Thyroid gland (tissue), 4 donors: ENCODE measurements around the gene LGR4. TPM values are rescaled to one million over a fixed set of nuclear protein-coding genes. Genes with fewer than 3 reads are reported as not detected.

Experiments used
- DNase-seq, 2 donors: peaks; one replicate each; pipeline ENCODE4 v3.0.0-alpha.2; 2019
- H3K27ac ChIP-seq, 3 donors: fragments of 200-600 bp; sonication (generic); 1 replicate in 2 of 3; 2 replicates in 1 of 3; pipeline ENCODE4 v1.5.1; 2016 to 2019; ENCODE audit warnings: mild to moderate bottlenecking in 1 of 3, moderate library complexity in 1 of 3
- H3K27me3 ChIP-seq: fragments of 200-600 bp; sonication (generic); one replicate; pipeline ENCODE4 v1.5.1; 2019
- H3K36me3 ChIP-seq, 2 donors: fragments of 200-600 bp; sonication (generic); one replicate each; pipeline ENCODE4 v1.5.1; 2016 to 2019
- H3K4me1 ChIP-seq, 2 donors: fragments of 200-600 bp; sonication (generic); one replicate each; pipeline ENCODE4 v1.5.1; 2017 to 2019
- H3K4me3 ChIP-seq, 3 donors: fragments of 200-600 bp; sonication (generic); replicated peaks in 1 of 3; 1 replicate in 2 of 3; 2 replicates in 1 of 3; pipeline ENCODE4 v1.5.1; 2016; ENCODE audit warnings: mild to moderate bottlenecking in 1 of 3
- H3K9me3 ChIP-seq: fragments of 200-600 bp; sonication (generic); one replicate; pipeline ENCODE4 v1.5.1; 2017
- POLR2A ChIP-seq, 2 donors: fragments of 450-650 bp; IDR thresholded peaks; one replicate each; pipeline ENCODE4 v1.6.1; 2017; ENCODE audit warnings: antibody characterized with exemption in 2 of 2, mild to moderate bottlenecking in 2 of 2, moderate library complexity in 1 of 2
- WGBS, 2 donors: methylation state at CpG; one replicate each; pipeline ENCODE4 v1.1.5; 2017; 5-methylcytosine and 5-hydroxymethylcytosine counted together
- intact Hi-C: fragments of 100-400 bp; cut with DNase I; formaldehyde crosslinking; loops from one replicate; pipeline ENCODE4 v1.15.1; 2023
- total RNA-seq, 4 donors: library from RNA; depleted of rRNA; stranded (reverse); fragments of >200 nt; gene quantifications; one replicate each; pipeline ENCODE4 v1.2.3, GENCODE V29; 2016
- TF ChIP-seq, protein P1 (sequence below), 6 experiments: fragments of 200-600 bp in 3 of 6; fragments of 450-650 bp in 3 of 6; sonication (generic) in 3 of 6; IDR thresholded peaks; one replicate each; pipeline ENCODE4 v1.5.1; 2016 to 2019; ENCODE audit warnings: antibody characterized with exemption in 6 of 6, mild to moderate bottlenecking in 2 of 6, inconsistent platforms in 1 of 6, moderate library complexity in 1 of 6

The LGR4 gene
- total RNA-seq, 4 donors from 2014 or later = 40.8 to 62.1 (median 50.2) TPM

DNA sequence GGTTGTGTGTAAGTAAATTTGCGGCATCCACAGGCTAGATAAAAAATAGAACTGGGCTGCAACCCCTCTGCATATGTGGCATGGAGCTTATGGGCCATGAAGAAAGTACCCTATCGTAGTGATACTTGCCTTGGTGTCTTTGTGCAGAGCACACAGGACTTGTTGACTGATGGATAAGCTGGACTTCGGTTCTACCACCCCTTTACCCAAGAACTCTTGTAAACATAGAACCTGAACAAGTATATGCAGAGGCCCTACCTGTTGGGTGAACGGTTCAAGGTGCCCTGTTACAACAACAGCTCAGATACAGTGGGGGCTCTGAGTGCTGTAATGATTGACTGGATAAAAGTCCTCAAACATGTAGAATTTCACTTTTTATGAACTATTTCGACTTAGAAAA lies 3.0 kb upstream of the LGR4 start:
- H3K9me3 ChIP-seq = no peaks in the 10 kb centered on the region
- WGBS, 2 donors = 91 to 95% methylated on average over 5 of the region's 5 CpGs
- no peaks in the 10 kb centered on the region for H3K36me3 ChIP-seq
- H3K27me3 ChIP-seq = no peaks in the 10 kb centered on the region
- H3K4me3 ChIP-seq = no peak overlapping the region
- intact Hi-C loops = no loop called here
- H3K27ac ChIP-seq = no peak overlapping the region
- H3K4me1 ChIP-seq = peaks cover 3 to 7% of the 10 kb centered on the region in 2 donors
- no peak for DNase-seq
- TF ChIP-seq, protein P1, sequence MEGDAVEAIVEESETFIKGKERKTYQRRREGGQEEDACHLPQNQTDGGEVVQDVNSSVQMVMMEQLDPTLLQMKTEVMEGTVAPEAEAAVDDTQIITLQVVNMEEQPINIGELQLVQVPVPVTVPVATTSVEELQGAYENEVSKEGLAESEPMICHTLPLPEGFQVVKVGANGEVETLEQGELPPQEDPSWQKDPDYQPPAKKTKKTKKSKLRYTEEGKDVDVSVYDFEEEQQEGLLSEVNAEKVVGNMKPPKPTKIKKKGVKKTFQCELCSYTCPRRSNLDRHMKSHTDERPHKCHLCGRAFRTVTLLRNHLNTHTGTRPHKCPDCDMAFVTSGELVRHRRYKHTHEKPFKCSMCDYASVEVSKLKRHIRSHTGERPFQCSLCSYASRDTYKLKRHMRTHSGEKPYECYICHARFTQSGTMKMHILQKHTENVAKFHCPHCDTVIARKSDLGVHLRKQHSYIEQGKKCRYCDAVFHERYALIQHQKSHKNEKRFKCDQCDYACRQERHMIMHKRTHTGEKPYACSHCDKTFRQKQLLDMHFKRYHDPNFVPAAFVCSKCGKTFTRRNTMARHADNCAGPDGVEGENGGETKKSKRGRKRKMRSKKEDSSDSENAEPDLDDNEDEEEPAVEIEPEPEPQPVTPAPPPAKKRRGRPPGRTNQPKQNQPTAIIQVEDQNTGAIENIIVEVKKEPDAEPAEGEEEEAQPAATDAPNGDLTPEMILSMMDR (IDR thresholded peaks at IDR 0.05) = no peak
- TF ChIP-seq POLR2A (IDR thresholded peaks at IDR 0.05) = no peak

DNA sequence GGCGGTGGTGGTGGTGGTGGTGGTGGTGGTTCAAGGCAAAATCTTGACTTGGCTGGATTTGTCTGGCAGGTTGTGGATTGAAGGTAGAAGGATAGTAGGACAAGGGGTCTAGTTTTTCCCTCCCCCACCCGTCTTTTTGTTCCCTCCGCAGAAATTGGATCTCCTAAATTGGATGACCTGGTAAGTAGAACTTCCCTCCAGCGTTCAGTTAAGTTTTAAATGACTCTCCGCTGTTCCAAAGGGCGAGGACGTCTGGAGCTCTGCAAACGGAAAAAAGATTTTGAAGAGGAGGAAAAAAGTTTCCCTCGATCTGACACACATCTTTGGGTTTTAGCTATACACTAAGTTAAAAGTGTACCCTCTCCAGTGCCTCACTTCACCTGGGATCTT lies 422 bp upstream of the LGR4 start:
- Histone ChIP-seq H3K27ac (peak overlapping the region; percentile 1 to 38 (median 25)), H3K27me3 (no peaks in the 10 kb centered on the region), H3K36me3 (no peaks in the 10 kb centered on the region), H3K4me1 (peaks cover 27 to 32% of the 10 kb centered on the region in 2 donors), H3K4me3 (peak overlapping the region in 1 of 3 donors; percentile 75), H3K9me3 (no peaks in the 10 kb centered on the region)
- TF ChIP-seq, protein P1 (IDR thresholded peaks at IDR 0.05) = no peak
- no peak for TF ChIP-seq POLR2A (IDR thresholded peaks at IDR 0.05)
- 6 to 10% methylated on average over 8 to 9 of the region's 9 CpGs for WGBS, 2 donors
- no peak for DNase-seq
- intact Hi-C loops = loop anchor here (5.0 kb wide), 1 partner anchor 116 kb away; no protein-coding TSS in a partner anchor

DNA sequence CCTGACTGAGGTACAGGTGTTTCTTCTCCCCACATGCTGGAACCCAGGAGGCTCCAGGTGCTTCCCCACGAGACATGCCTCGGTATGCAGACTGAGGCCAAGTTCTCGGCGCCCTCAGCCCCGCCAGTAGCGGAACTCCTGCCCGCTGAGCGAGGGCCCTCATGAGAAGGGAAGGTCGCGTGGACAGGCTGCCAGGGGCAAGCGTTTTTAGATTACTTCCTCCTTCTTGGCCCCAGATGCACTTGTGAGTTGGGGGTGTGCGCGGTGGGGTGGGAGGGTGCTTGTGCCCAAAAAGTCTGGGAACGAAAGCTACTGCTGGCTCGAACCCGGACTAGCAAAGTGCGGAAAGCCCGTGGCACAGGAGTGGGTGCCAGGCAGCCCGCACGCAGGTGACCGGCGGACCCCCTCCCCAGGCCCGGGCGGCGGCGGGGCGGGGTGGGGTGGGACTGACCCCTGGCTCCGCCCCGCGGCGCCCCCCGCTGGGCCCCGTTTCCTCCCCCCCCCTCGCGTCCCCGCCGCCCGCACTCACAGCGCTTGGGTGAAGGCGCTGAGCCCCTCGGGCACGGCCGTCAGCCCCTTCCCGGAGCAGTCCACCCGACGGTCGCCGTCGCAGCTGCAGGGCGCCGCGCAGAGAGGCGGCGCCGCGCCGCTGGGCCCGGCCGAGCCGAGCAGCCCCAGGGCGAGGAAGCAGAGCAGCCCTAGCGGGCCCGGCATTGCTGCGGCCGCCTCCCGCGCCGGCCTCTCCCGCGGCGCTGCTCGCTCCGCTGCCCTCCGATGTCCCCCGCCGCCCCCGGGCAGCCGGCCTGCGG lies 797 bp downstream of the LGR4 start:
- H3K4me3 ChIP-seq = peak overlapping the region; percentile 56 to 75 (median 58)
- TF ChIP-seq POLR2A (IDR thresholded peaks at IDR 0.05) = no peak
- TF ChIP-seq, protein P1 (IDR thresholded peaks at IDR 0.05) = no peak
- peaks cover 34 to 43% of the 10 kb centered on the region in 2 donors for H3K4me1 ChIP-seq
- intact Hi-C loops = loop anchor here (5.0 kb wide), 1 partner anchor 114 kb away; no protein-coding TSS in a partner anchor
- peak; percentile 56 to 70 for DNase-seq
- H3K27me3 ChIP-seq = no peaks in the 10 kb centered on the region
- H3K27ac ChIP-seq = peak overlapping the region; percentile 85 to 90 (median 87)
- no peaks in the 10 kb centered on the region for H3K36me3 ChIP-seq
- no peaks in the 10 kb centered on the region for H3K9me3 ChIP-seq
- 0 to 3% methylated on average over 10 to 16 of the region's 79 CpGs for WGBS, 2 donors

DNA sequence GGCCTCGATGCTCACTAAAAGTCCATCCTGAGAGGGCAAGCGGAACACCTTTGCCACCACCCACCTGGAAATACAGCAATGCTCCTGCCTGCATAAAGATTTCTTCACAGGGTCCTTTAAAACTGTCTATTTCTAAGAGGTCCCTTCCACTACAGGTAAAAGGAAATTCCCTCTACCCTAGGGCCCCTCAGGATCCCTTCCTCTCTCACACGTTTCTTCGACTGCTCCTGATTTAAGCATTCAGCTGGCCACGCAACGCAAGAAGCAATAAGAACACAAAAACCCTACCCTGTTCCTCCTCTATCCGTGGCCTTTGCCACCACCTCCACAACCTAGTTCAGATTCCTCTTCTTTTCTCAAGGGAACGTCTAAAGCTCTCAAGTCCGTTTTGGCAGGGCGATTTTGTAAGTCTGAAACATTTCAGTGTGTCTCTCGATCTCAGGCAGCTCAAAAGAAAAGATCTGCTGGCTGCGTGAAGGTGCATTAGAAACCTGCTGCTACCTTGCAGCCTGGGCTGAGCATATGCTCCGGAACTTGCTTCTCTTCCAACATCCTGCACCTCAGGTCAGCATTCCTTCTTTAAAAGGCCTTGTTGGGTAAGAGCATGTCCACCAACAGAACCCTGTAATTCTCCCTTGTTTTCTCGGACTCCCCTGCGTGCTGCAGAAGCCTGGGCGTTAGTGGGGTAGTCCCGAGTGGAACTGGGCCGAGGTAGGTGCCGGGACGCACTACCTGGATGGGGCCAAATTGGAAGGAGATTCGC lies 1.6 kb downstream of the LGR4 start:
- WGBS, 2 donors = 25 to 39% methylated on average over 14 to 21 of the region's 21 CpGs
- H3K27ac ChIP-seq = peak overlapping the region; percentile 85 to 90 (median 87)
- H3K4me1 ChIP-seq = peaks cover 34 to 51% of the 10 kb centered on the region in 2 donors
- no peaks in the 10 kb centered on the region for H3K9me3 ChIP-seq
- intact Hi-C loops = loop anchor here (5.0 kb wide), 1 partner anchor 114 kb away; no protein-coding TSS in a partner anchor
- H3K27me3 ChIP-seq = no peaks in the 10 kb centered on the region
- no peak for TF ChIP-seq POLR2A (IDR thresholded peaks at IDR 0.05)
- TF ChIP-seq, protein P1 (IDR thresholded peaks at IDR 0.05) = no peak
- peak; percentile 25 to 45 for DNase-seq
- H3K4me3 ChIP-seq = peak overlapping the region; percentile 3 to 75 (median 58)
- no peaks in the 10 kb centered on the region for H3K36me3 ChIP-seq
